ENCODE measurements around the gene OXA1L. TPM values are rescaled to one million over a fixed set of nuclear protein-coding genes. Genes with fewer than 3 reads are reported as not detected.

OXA1L gene
- total RNA-seq, 1 donor from 2014 or later = 160 TPM

DNA sequence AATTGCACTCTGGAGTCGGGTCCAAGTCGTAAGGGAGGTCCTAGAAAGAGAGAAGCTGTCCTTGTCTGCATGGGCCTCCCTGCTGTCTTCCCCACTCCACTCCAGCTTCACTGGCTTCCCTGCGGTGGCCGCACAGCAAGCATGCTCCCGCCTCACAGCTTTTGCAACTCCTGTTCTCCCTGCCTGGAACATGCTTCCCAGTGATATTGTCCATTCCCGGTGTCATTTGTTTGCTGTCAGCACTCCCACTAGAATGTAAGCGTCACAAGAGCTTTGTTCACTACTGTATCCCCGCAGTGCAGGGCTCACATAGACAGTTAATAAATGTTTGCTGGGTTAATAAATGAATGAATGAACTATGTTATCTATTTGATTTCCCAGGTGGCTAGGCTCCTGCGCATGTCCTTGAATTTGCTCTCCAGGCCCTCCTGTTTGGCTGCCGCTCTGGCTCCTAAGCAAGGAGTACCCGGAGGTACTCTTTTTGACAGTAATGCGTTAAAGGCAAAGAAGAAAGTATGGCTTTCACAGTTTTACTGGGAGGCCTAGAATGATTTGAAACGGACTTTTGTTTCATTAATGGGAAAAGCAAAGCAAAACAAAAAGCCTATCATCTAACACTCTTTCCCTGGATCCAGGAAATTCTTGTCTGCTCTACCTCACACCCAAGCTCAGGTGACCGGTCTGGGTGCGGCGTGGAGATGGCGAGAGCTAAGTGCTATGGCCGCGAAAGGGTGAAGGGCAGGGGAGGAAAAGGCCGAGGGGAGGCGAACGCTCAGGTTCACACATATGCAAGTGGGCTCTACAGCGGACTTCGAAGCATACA, 54.9 kb downstream of the OXA1L start:
- H3K4me3 Mint-ChIP-seq = peak overlapping the region; percentile 71

DNA sequence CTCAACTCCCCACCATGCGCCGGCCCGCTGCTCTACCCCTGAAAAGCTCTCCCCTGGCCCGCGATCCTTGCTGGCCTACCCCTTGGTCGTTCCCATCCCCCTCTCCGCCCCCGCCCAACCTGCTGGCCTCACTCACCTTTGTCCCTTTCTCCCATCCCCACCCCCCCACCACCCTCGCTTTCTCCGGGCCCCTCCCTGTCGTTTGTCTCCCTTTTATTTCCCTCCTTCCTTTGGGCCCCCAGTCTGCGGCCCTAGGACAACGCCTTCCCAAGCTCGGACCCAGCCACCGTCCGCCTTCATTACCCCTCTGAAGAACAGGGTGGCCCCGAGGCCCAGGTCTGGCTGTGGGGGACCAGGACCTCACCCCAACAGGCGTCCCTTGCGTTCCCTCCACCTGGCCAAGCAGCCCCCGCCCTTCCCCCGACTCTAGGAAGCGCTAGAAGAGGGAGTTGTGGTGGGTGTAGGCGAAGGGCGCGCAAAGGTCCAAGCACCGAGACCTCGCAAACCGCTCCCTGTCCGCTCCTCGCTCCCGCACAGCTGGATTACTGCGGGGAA, 55.6 kb downstream of the OXA1L start:
- peak overlapping the region; percentile 79 for H3K4me3 Mint-ChIP-seq
- no peak for DNase-seq (ENCODE audit: extremely low spot score, unreplicated experiment)
- H3K9me3 Mint-ChIP-seq = no peaks in the 10 kb centered on the region
- TF ChIP-seq, protein P1, sequence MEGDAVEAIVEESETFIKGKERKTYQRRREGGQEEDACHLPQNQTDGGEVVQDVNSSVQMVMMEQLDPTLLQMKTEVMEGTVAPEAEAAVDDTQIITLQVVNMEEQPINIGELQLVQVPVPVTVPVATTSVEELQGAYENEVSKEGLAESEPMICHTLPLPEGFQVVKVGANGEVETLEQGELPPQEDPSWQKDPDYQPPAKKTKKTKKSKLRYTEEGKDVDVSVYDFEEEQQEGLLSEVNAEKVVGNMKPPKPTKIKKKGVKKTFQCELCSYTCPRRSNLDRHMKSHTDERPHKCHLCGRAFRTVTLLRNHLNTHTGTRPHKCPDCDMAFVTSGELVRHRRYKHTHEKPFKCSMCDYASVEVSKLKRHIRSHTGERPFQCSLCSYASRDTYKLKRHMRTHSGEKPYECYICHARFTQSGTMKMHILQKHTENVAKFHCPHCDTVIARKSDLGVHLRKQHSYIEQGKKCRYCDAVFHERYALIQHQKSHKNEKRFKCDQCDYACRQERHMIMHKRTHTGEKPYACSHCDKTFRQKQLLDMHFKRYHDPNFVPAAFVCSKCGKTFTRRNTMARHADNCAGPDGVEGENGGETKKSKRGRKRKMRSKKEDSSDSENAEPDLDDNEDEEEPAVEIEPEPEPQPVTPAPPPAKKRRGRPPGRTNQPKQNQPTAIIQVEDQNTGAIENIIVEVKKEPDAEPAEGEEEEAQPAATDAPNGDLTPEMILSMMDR (conservative IDR thresholded peaks at IDR 0.05) = no peak
- peaks cover 38% of the 10 kb centered on the region for H3K4me1 Mint-ChIP-seq (ENCODE audit: unreplicated experiment)
- peaks cover 22% of the 10 kb centered on the region for H3K27me3 Mint-ChIP-seq
- H3K27ac Mint-ChIP-seq = peak overlapping the region; percentile 87
- no peaks in the 10 kb centered on the region for H3K36me3 Mint-ChIP-seq

More for the DNA sequence above, 54.9 kb downstream of the OXA1L start:
- peaks cover 38% of the 10 kb centered on the region for H3K4me1 Mint-ChIP-seq (ENCODE audit: unreplicated experiment)
- peak overlapping the region; percentile 87 for H3K27ac Mint-ChIP-seq
- peaks cover 22% of the 10 kb centered on the region for H3K27me3 Mint-ChIP-seq
- no peaks in the 10 kb centered on the region for H3K9me3 Mint-ChIP-seq
- DNase-seq (ENCODE audit: extremely low spot score, unreplicated experiment) = no peak
- TF ChIP-seq, protein P1 (conservative IDR thresholded peaks at IDR 0.05) = no peak
- H3K36me3 Mint-ChIP-seq = no peaks in the 10 kb centered on the region

Other genes starting within 250 kb of the OXA1L start
- 191 and 228 TPM in 2 replicates for gene DAD1, start 177.5 kb upstream of the OXA1L start, total RNA-seq (ENCODE audit: low replicate concordance)
- 34.1 and 71.0 TPM in 2 replicates for gene ABHD4, start 168.4 kb upstream of the OXA1L start, total RNA-seq (ENCODE audit: low replicate concordance)
- gene OR6J1, start 122.3 kb upstream of the OXA1L start, total RNA-seq (ENCODE audit: low replicate concordance) = not detected in 2 replicates
- 9.7 and 31.6 TPM in 2 replicates for gene SLC7A7, start 48.7 kb downstream of the OXA1L start, total RNA-seq (ENCODE audit: low replicate concordance)
- 88.5 and 96.6 TPM in 2 replicates for gene MRPL52, start 63.2 kb downstream of the OXA1L start, total RNA-seq (ENCODE audit: low replicate concordance)
- gene MMP14, start 69.9 kb downstream of the OXA1L start, total RNA-seq (ENCODE audit: low replicate concordance) = 115 and 137 TPM in 2 replicates
- gene LRP10, start 105.1 kb downstream of the OXA1L start, total RNA-seq (ENCODE audit: low replicate concordance) = 52.3 and 91.8 TPM in 2 replicates
- gene REM2, start 116.5 kb downstream of the OXA1L start, total RNA-seq (ENCODE audit: low replicate concordance) = 1.4 and 2.0 TPM in 2 replicates
- 91.5 and 102 TPM in 2 replicates for gene RBM23, start 152.5 kb downstream of the OXA1L start, total RNA-seq (ENCODE audit: low replicate concordance)
- gene PRMT5, start 162.7 kb downstream of the OXA1L start, total RNA-seq (ENCODE audit: low replicate concordance) = 78.0 and 134 TPM in 2 replicates
- 17.3 and 40.7 TPM in 2 replicates for gene HAUS4, start 190.4 kb downstream of the OXA1L start, total RNA-seq (ENCODE audit: low replicate concordance)
- 42.8 and 56.1 TPM in 2 replicates for gene AJUBA, start 215.9 kb downstream of the OXA1L start, total RNA-seq (ENCODE audit: low replicate concordance)
- gene C14orf93, start 243.5 kb downstream of the OXA1L start, total RNA-seq (ENCODE audit: low replicate concordance) = 10.2 and 12.6 TPM in 2 replicates